ENCODE data around the gene RNF31.
"Not testable (repeated sequence)": the region's sequence is repeated elsewhere in the genome, so short reads cannot be mapped to it uniquely, and the experiment has no call there.

Gene RNF31

DNA sequence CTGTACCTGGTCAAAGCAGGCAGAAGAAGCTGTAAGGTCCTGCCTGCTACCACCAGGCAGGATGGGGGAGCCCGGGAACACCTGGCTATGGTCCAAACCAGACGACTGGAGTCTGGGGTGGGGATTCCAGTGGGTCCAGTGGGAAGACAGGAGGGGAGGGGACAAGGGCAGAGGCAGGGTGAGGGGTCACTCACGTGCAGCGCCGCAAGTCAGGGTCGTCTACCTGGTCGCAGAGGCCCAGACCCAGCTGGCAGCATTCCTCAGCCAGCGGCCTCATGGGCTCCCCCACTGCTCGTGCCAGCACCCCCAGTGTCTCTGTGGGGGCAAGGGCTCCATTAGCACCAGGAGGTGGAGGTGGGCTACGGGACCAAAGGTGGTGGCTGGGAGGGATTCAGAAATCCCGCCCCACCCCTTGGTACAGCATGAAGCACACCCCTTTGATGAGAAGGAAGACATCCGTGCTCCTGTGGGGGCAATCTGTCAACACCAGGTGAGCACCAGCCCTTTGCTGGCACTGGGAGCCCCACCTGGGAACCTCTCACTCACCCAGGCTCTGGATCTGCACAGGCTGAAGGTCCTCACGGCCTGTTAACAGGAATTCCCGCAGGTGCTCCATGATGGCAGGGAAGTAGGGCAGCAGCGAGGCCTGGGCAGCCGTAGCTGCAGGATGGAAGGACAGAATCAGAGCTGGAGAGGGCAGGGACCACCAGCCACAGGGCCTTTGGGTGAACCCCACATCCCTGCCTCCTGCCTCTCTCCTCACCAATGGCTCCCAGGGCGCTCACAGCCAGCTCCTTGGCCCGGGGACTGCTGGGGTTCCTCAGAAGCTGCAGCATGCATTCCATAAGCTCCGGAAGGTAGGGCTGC lies 37.0 kb downstream of the RNF31 start:
- DNase-seq: no peak

GRCh38 chr14:24185026-24185425 lies 37.7 kb downstream of the RNF31 start:
- no peak for DNase-seq

DNA sequence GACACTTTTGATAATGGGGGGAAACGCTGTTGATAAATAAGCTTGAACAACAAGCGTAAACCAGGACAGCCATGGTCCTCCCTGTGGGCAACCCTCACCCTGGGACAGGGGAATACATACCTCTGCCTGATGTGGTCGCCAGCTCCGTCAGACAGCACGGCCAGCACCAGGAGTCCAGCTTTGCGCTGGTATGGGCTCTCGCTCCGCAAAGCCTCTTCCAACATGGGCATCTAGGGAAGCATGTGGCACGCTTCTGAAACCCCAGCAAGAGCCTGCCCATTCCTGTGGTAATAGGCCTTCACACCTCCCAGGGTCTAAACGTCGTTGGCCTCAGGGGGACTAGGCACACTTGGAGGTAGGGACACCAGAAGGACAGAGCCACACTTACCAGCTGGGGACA lies 38.4 kb downstream of the RNF31 start:
- no peak for DNase-seq

DNA sequence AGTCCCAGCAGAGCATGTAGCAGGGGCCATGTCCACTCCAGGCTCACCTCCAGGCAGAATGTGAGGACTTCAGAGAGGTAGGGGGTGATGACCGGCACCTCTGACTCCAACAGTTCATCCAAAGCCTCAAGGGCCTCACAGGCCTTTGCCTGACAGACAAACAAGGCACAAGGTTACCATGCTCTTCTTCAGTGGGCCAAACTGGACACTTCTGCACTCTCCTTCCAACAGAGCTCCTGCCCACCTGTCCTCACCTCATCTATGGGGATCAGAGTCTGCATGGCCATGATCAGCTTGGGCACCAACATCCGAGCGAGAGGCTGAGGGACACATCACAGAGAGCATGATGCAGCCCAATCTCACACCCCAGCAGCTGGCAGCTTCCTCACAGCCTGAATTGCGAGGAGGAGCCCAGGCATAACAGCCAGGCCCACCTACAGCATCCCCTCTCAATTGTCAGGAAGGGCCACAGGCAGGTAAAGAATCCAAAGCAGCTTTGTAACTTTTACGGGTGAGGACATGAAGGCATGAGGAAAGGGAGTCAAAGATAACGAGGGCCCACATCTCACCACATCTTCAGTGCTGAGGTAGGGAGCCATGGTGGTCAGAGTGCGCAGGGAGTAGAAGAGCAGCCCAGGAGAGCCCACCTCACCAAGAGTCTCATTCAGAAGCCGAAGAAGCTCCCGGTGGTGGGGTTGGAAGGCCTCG lies 39.7 kb downstream of the RNF31 start:
- DNase-seq: no peak

DNA sequence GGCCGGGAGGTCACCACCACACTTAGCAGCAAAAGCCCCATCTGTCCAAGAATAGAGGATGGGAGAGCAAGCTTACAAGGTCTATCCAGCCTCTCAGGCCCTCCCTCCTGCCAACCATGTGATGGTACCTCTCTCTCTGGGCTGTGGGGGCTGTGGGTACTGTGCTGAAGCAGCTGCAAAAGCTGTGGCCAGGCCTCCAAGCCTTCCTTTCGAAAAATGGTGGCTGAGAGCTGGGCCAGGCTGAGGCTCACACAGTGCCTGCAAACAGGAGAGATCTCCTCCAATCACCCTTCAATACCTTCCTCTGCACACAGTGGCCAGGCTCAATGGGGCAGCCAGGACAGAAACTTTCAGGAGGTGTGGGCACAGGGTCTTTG lies 40.2 kb downstream of the RNF31 start:
- DNase-seq: no peak

- DNase-seq: peak; percentile 98
Measured at GRCh38 chr14:24188251-24189058, 41.2 kb downstream of the RNF31 start, which contains the start of gene IPO4. Gene IPO4 (minus strand): TSS chr14:24188816. CDS start chr14:24188787, 29 bp downstream.

DNA sequence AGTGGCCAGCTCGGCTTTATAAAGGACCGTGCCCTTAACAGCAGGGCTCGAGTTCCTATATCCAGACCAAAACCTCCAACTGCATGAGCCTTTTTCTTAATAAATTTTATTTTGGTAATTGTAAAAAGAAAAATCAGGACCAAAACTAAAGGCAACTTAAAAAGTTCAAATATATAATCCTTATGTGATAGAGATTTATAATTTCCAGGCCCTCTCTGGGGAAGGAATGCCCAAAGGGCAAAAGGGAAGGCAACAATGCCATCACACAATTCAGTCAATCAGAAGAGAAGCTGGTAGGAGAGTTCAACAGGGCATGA lies 41.7 kb downstream of the RNF31 start:
- DNase-seq: no peak

GRCh38 chr14:24189460-24189859 lies 42.2 kb downstream of the RNF31 start:
- DNase-seq: no peak

GRCh38 chr14:24190416-24190815 lies 43.1 kb downstream of the RNF31 start:
- DNase-seq: no peak

DNA sequence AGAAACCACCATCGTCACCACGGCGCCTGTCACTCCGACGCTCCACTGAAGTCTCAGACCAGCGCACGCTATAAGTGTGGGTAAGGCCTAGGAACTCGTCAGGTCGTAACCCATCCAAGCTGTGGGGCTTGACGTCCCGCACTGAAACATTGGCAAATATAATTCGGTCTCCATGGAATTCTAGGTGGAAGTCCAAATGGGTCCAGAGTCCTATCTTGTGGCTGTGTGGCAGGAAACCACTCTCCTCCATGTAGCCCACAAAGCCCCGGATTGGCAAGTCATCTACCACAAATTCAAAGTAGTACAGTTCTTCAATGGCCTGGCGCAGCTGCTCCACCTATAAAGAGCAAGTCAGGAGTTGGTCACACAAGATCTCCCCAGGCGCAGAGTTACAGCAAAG lies 45.6 kb downstream of the RNF31 start:
- DNase-seq: no peak

DNA sequence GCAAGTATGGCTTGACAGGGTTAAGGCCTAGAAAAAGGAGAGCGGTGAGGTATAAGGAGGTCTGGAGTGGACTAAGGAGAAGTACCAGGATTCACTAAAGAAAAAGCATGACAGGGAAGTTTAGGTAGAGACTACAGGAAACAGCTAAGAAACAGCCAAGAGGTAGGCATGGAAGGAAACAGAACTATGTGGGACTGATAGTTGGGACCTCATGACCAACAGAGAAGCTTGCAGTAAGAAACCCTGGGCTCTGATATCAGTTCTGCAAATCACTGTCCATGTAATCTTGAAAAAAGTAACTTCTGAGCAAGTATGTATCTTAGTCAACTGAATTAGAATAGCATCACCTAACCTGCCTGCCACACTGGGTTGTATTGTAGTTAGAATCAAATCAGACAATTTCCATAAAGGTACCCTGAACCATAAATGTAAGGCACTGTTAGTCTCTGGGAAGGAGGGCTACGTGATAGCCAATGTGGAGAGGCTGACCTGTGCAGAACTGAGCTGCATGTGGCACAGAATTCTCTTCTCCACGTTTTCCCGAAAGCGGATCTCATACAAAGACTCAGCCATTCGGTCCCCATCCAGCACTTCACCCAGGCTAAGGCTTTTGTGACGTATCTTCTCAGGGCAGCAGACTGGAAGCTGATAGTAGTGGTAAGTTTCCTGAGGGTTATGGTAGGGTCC lies 47.0 kb downstream of the RNF31 start:
- DNase-seq: no peak

DNA sequence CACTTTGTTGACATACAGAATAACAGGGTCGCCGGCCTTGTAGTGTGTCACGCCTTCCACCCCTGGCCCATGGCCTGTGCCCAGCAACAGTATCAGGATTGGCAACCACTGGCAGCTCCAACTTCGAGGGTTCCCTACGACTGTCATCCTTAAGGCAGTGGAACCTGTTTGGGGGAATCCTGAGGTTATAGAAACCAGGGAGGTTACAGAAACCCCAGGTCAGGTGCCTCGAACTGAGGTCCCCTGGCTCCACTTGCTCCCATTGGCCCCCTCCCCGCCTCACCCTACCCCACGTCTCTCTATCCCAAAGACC lies 47.5 kb downstream of the RNF31 start:
- DNase-seq: no peak

GRCh38 chr14:24195186-24196070 lies 48.1 kb downstream of the RNF31 start, which contains the start of gene TM9SF1:
Gene TM9SF1 (minus strand): TSS chr14:24195441. CDS start chr14:24195019, 422 bp downstream.
- peak; percentile 88 for DNase-seq

- DNase-seq: peak; percentile 27
Measured at GRCh38 chr14:24196071-24197055, 49.1 kb downstream of the RNF31 start.

GRCh38 chr14:24197056-24197450 lies 49.8 kb downstream of the RNF31 start:
- no peak for DNase-seq

DNA sequence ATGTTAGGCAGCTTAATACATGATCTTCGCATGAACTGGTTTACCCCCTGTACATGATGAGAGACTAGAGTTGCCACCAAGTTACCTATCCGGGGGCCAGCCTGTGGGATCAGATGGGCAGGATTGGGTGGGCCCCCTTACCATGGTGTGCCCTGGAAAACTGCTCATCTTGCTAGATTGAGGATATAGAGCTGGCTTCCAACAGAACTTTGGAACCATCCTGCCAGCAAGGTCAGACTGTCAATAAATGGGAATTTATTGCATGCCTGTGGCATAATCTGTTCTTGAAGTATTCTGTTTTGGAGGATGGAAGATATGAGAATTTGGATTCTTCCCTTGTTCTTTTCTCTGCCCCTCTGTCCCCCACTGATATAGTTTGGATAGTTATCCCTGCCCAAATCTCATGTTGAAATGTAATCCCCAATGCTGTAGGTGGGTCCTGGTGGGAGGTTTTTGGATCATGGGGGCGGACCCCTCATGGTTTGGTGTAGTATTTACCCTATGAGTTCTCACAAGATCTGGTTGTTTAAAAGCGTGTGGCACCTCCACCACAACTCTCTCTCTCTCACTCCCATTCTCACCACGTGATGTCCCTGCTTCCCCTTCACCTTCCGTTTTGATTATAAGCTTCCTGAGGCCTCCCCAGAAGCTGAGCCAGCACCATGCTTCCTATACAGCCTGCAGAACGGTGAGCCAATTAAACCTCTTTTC lies 51.7 kb downstream of the RNF31 start:
- DNase-seq: no peak

GRCh38 chr14:24202538-24202937 lies 55.2 kb downstream of the RNF31 start:
- not testable (repeated sequence) for DNase-seq

GRCh38 chr14:24203249-24203886 lies 56.1 kb downstream of the RNF31 start:
- DNase-seq: not testable (repeated sequence)

Measured in NCI-H82 (cell line).